Effector memory CD8-positive, alpha-beta T cell (primary cell): Measurements from ENCODE around the gene STK40.

Experiments used
- ATAC-seq: fragments of 150-1000 bp; cut with Tn5 transposase; replicated peaks from 2 replicates; pipeline ENCODE4 v1.10.0; 2021; ENCODE audit warnings: mild to moderate bottlenecking, moderate library complexity
- DNase-seq, 3 experiments: peaks; one replicate each; pipeline ENCODE4 v3.0.0; 2021
- H3K27ac Mint-ChIP-seq, 2 donors: one replicate each; pipeline ENCODE4 v1.8.0; 2022; ENCODE audit warnings: mild to moderate bottlenecking in 2 of 2, mixed read lengths in 2 of 2, moderate library complexity in 2 of 2
- H3K27me3 Mint-ChIP-seq, 2 donors: one replicate each; pipeline ENCODE4 v1.8.0; 2022; ENCODE audit warnings: mixed read lengths in 2 of 2
- H3K36me3 Mint-ChIP-seq: one replicate; pipeline ENCODE4 v1.8.0; 2022; ENCODE audit warnings: mild to moderate bottlenecking, moderate library complexity, mixed read lengths; ENCODE audit not compliant: insufficient read depth
- H3K4me1 Mint-ChIP-seq, 2 donors: one replicate each; pipeline ENCODE4 v1.8.0; 2022; ENCODE audit warnings: low read depth in 2 of 2, mixed read lengths in 2 of 2
- H3K4me3 Mint-ChIP-seq, 2 donors: one replicate each; pipeline ENCODE4 v1.8.0; 2022; ENCODE audit warnings: mild to moderate bottlenecking in 2 of 2, mixed read lengths in 2 of 2, moderate library complexity in 2 of 2
- H3K9me3 Mint-ChIP-seq, 2 donors: one replicate each; pipeline ENCODE4 v1.8.0; 2022; ENCODE audit warnings: mixed read lengths in 2 of 2

STK40 gene

DNA sequence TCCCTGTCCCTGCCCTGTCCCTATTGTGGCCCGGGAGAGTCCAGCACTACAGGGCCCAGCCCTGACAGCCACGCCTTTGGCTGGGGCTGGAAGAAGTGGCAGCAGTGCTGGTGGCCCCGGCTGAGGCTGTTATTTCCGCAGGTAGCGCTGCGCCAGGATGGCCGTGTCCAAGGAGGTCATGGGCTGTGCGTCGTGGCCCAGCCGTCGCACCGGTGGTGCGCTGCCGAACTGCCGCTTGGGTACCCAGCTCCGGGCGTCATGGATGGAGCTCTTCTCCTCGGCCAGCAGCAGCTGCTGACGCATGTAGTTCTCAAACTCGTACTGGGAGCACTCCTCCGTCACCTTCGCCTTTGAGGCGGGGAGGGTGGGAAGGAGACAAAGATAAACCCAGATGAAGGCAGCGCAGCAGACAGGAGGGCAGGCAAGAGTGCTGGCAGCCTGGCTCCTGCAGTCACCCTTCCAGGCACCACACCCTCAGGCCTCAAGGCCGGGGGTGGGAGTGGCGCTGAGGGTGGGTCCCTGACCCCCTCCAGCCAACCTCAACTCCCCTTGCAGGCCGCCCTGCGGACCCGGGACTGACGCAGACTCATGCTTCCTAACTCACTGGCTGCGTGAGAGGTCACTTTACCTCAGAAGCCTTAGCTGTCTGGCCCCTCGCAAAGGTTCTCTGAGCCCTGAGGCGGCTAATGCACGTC is 44.0 kb downstream of the STK40 start:
- H3K4me1 Mint-ChIP-seq, result peaks cover 4 to 5% of the 10 kb centered on the region in 2 donors
- no peaks in the 10 kb centered on the region for H3K9me3 Mint-ChIP-seq
- no peak overlapping the region for H3K4me3 Mint-ChIP-seq
- no peak for DNase-seq
- no peaks in the 10 kb centered on the region for H3K27me3 Mint-ChIP-seq
- peaks cover 10% of the 10 kb centered on the region for H3K36me3 Mint-ChIP-seq
- no peak overlapping the region for H3K27ac Mint-ChIP-seq
- ATAC-seq, result no peak

- H3K36me3 Mint-ChIP-seq, result peaks cover 3% of the 10 kb centered on the region
Observed at GRCh38 chr1:36339615-36340014, 46.1 kb downstream of the STK40 start.

DNA sequence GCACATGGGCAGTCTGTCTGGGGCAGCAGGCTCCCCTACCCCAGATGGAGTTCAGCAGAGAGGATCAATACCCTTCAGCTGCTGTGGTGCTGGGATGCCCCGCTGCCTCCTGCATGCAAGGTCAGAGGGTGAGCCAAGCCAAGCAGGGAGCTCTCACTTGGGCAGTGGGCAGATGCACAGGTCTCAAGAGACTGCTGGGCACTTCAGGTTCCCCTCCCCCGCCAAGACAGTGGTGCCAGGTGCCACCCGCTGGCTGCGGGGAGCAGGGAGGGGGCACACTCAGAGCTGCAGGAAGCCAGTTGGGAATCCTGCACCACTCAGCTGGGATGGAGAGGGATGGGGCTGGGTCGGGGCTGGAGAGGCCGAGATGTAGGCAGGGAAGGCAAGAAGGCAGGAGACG is 46.5 kb downstream of the STK40 start:
- Mint-ChIP-seq H3K4me3 (no peak overlapping the region), H3K4me1 (peaks cover 3 to 4% of the 10 kb centered on the region in 2 donors), H3K27ac (no peak overlapping the region), H3K36me3 (peaks cover 3% of the 10 kb centered on the region), H3K9me3 (no peaks in the 10 kb centered on the region), H3K27me3 (no peaks in the 10 kb centered on the region)
- no peak for ATAC-seq
- DNase-seq, result no peak

More at GRCh38 chr1:36339615-36340014, 46.1 kb downstream of the STK40 start:
- Mint-ChIP-seq H3K27ac (no peak overlapping the region), H3K9me3 (no peaks in the 10 kb centered on the region), H3K4me1 (peaks cover 3 to 4% of the 10 kb centered on the region in 2 donors), H3K27me3 (no peaks in the 10 kb centered on the region), H3K4me3 (no peak overlapping the region)
- no peak for ATAC-seq
- DNase-seq, result no peak

GRCh38 chr1:36337830-36338229 is 47.9 kb downstream of the STK40 start:
- Mint-ChIP-seq H3K4me1 (peaks cover 3 to 4% of the 10 kb centered on the region in 2 donors), H3K4me3 (no peak overlapping the region), H3K9me3 (no peaks in the 10 kb centered on the region), H3K27me3 (no peaks in the 10 kb centered on the region), H3K36me3 (peaks cover 3% of the 10 kb centered on the region), H3K27ac (peak overlapping the region in 1 of 2 donors; percentile 11)
- ATAC-seq (no peak), DNase-seq (no peak)

- Mint-ChIP-seq H3K27me3 (no peaks in the 10 kb centered on the region), H3K27ac (no peak overlapping the region), H3K9me3 (no peaks in the 10 kb centered on the region), H3K4me1 (peaks cover 5 to 10% of the 10 kb centered on the region in 2 donors), H3K36me3 (peaks cover 3% of the 10 kb centered on the region), H3K4me3 (no peak overlapping the region)
- ATAC-seq (no peak), DNase-seq (no peak)
Observed at GRCh38 chr1:36330940-36331339, 54.8 kb downstream of the STK40 start.

GRCh38 chr1:36329817-36330216 is 55.9 kb downstream of the STK40 start:
- ATAC-seq, result peak; percentile 51
- Mint-ChIP-seq H3K4me3 (no peak overlapping the region), H3K36me3 (peaks cover 3% of the 10 kb centered on the region), H3K27ac (no peak overlapping the region), H3K27me3 (no peaks in the 10 kb centered on the region), H3K9me3 (no peaks in the 10 kb centered on the region), H3K4me1 (peaks cover 5 to 10% of the 10 kb centered on the region in 2 donors)
- DNase-seq, result no peak

GRCh38 chr1:36328713-36329112 is 57.0 kb downstream of the STK40 start:
- no peaks in the 10 kb centered on the region for H3K27me3 Mint-ChIP-seq
- no peak overlapping the region for H3K27ac Mint-ChIP-seq
- peaks cover 12 to 19% of the 10 kb centered on the region in 2 donors for H3K4me1 Mint-ChIP-seq
- H3K4me3 Mint-ChIP-seq, result no peak overlapping the region
- peaks cover 3% of the 10 kb centered on the region for H3K36me3 Mint-ChIP-seq
- no peak for DNase-seq
- ATAC-seq, result no peak
- H3K9me3 Mint-ChIP-seq, result no peaks in the 10 kb centered on the region

DNA sequence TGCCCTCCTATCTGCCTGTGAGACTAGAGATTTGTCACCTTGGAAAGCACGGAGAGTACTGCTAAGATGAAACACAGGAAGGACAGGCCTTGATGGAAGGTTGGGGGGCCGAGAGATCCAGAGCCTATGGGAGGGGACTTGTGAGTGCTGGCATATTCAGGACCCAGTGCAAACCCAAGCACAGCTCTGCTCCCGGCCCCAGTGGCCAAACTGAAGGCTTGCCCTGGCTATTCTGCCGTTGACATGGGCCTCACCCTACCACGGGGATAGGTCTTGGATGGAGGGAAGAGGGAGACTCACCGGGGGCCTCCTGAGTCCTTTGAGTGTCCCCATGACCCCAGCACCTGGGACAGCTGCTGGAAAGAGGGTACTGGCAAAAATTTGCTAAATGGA is 57.6 kb downstream of the STK40 start:
- no peaks in the 10 kb centered on the region for H3K9me3 Mint-ChIP-seq
- DNase-seq (no peak), ATAC-seq (no peak)
- H3K36me3 Mint-ChIP-seq, result peaks cover 3% of the 10 kb centered on the region
- peak overlapping the region in 1 of 2 donors; percentile 29 for H3K27ac Mint-ChIP-seq
- no peak overlapping the region for H3K4me3 Mint-ChIP-seq
- H3K27me3 Mint-ChIP-seq, result no peaks in the 10 kb centered on the region
- peaks cover 12 to 19% of the 10 kb centered on the region in 2 donors for H3K4me1 Mint-ChIP-seq

- no peak overlapping the region for H3K4me3 Mint-ChIP-seq
- DNase-seq, result no peak
- ATAC-seq, result no peak
- H3K36me3 Mint-ChIP-seq, result peaks cover 7% of the 10 kb centered on the region
- no peaks in the 10 kb centered on the region for H3K9me3 Mint-ChIP-seq
- H3K27ac Mint-ChIP-seq, result peak overlapping the region in 1 of 2 donors; percentile 29
- peaks cover 12 to 19% of the 10 kb centered on the region in 2 donors for H3K4me1 Mint-ChIP-seq
- H3K27me3 Mint-ChIP-seq, result no peaks in the 10 kb centered on the region
Observed at GRCh38 chr1:36327421-36328087, 58.2 kb downstream of the STK40 start.

GRCh38 chr1:36326499-36326898 is 59.2 kb downstream of the STK40 start:
- no peak for ATAC-seq
- no peak overlapping the region for H3K4me3 Mint-ChIP-seq
- H3K27ac Mint-ChIP-seq, result peak overlapping the region in 1 of 2 donors; percentile 75
- DNase-seq, result no peak
- no peaks in the 10 kb centered on the region for H3K9me3 Mint-ChIP-seq
- peaks cover 15 to 22% of the 10 kb centered on the region in 2 donors for H3K4me1 Mint-ChIP-seq
- peaks cover 10% of the 10 kb centered on the region for H3K36me3 Mint-ChIP-seq
- H3K27me3 Mint-ChIP-seq, result no peaks in the 10 kb centered on the region

DNA sequence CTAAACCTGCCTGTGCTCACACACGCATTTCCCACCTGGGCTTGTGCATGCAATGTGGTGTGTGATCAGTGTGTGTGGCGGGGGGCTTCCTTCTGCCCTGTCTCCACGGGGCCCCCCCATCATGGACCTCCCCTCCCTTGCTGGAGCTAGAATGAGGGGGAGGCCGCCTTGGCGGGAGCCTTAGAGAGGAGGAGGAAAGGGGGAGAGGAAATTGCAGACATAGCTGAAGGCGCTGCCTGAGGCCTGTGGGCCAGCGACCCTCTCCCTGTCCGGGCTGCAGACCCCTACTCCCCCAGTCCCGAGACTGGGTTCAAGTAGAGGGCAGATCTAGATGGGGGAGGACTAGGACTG is 61.4 kb downstream of the STK40 start:
- ATAC-seq (no peak), DNase-seq (no peak)
- peak overlapping the region in 1 of 2 donors; percentile 79 for H3K27ac Mint-ChIP-seq
- peaks cover 21 to 23% of the 10 kb centered on the region in 2 donors for H3K4me1 Mint-ChIP-seq
- peaks cover 16% of the 10 kb centered on the region for H3K36me3 Mint-ChIP-seq
- H3K4me3 Mint-ChIP-seq, result peak overlapping the region; percentile 81 to 82
- H3K9me3 Mint-ChIP-seq, result no peaks in the 10 kb centered on the region
- no peaks in the 10 kb centered on the region for H3K27me3 Mint-ChIP-seq

DNA sequence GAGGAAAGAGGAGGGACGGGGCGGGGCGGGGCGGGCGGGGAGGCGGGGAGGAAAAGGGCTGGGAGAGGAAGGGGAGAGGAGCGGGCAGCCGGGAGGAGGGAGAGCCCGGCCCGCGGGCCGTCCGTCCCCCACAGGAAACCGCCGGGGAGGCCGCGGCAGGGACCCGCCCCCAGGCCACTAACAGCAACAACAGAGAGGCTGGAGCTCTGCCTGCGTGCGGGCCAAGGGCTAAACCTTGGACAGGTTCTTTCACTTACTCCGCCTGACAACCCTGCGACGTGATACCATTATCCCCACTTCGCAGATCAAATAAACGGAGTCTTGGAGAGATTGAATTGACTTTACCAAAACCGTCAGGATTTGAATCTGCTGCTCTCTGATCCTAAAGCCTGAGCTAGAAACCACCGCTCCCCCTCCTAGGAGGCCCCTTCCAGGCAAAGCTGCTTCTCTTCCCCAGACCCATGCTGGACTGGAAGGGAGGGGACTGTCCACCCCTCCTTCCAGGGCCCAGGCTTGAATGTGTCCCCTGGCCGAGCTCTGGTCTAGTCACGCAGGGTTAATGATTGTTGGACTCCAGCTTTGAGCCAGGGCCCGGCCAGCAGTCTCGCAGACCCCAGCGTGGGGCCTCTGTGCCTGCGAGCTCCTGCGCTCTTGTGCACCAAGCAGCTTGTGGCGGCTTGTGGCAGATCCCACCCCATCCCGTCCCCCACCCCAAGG is 61.9 kb downstream of the STK40 start, which contains the start of gene EVA1B:
TSS of gene EVA1B (minus strand) at position 10 of the 717 bp plus-strand sequence. CDS start 608 bp downstream, outside the sequence.
- peak; percentile 52 for ATAC-seq
- Mint-ChIP-seq H3K27ac (peak within 1 kb of the TSS; percentile 41 to 79), H3K36me3 (peaks cover 16% of the 10 kb centered on the region), H3K9me3 (no peaks in the 10 kb centered on the region), H3K4me1 (peaks cover 21 to 23% of the 10 kb centered on the region in 2 donors), H3K4me3 (peak within 1 kb of the TSS; percentile 81 to 82), H3K27me3 (no peaks in the 10 kb centered on the region)
- DNase-seq, result peak in 2 of 3 experiments; percentile 15 to 29

GRCh38 chr1:36322786-36323635 is 62.7 kb downstream of the STK40 start:
- H3K27ac Mint-ChIP-seq, result peak overlapping the region; percentile 38 to 41

More at GRCh38 chr1:36322786-36323635, 62.7 kb downstream of the STK40 start:
- DNase-seq, result peak; percentile 25 to 38 (median 32)
- Mint-ChIP-seq H3K4me1 (peaks cover 21 to 23% of the 10 kb centered on the region in 2 donors), H3K4me3 (peak overlapping the region; percentile 81 to 82), H3K27me3 (no peaks in the 10 kb centered on the region), H3K9me3 (no peaks in the 10 kb centered on the region), H3K36me3 (peaks cover 13% of the 10 kb centered on the region)
- peak; percentile 69 for ATAC-seq
